ENCODE data around the gene METAP2.

DNA sequence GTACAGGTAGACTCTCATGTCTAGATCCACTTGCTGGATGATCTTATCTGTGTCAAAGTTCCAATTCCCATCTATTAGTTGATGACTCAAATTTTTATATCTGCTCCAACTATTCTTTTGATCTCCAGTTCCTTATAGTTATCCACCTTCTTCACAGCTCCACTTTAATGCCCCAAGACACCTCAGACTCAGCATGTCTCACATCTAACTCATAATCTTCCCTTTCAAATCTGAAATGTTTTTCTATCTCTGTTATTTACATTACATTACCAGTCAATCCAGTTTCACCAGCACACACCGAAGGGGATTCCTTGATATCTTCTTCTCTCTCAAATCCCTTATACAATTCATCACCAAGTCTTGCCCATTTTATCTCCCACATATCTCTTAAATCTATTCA is 3.7 kb upstream of the METAP2 start:
- TF ChIP-seq EZH2 (IDR thresholded peaks at IDR 0.05; ENCODE audit: insufficient read depth, poor library complexity, severe bottlenecking) (no peak), EZH2phosphoT487 (IDR thresholded peaks at IDR 0.05; ENCODE audit: insufficient read depth, low read depth) (no peak)

Data from GM23248 (cell line).